ENCODE measurements around the gene PURA.

DNA sequence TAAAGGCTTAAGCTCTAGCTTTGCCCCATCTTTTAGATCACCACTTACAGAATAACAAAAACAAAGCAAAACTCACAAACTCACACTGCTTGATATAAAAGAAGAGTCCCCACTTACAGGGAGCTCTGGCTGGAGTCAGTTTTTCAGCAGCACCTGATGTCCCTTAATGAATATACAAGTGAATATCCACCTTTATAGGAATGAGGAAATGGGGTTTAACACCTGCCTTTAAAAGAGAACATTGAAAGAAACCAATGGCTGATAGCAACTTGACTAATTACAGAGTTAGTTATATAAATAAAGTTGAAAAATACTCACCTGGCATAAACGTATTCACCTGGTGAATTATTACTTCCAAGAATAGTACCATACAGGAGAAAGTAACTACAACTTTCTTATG is 20.7 kb upstream of the PURA start:
- no peak for TF ChIP-seq CTCF (IDR thresholded peaks at IDR 0.05)
- no peak for TF ChIP-seq POLR2A (IDR thresholded peaks at IDR 0.05)
